NCI-H1105 treated with DMSO at 0.1 percent for 48 hours (cell line): ENCODE measurements around the gene MDH2.
"Not testable (repeated sequence)": the region's sequence is repeated elsewhere in the genome, so short reads cannot be mapped to it uniquely, and the experiment has no call there.

Source experiments
- DNase-seq: peaks from one replicate; lab custom pipeline; 2025; lab: John Stamatoyannopoulos, UW

The MDH2 gene

DNA sequence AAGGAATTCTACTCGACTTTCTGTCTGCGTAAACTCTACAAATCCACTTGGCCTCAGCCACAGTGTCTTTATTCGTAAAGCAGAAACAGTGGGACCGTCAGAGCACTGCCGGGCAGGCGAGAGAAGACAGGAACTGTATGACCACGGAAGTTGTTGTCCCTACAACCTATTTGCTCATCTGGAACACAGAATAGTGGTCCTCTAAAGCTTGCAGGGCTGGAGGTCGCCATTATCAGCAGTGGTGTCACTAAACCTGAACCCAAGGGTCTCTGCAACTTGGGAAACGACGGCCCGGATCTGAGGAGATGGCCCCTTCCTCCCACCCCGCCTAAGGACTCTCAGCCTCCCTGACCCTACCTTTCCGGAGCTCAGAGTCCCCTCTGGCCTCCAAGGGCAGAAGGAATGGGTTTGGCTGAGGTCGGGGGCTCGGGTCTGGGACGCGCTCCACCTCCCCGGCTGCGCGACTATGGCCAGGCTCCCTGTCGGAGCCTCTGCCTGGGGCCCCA, 548 bp upstream of the MDH2 start:
- DNase-seq: no peak

- peak; percentile 23 for DNase-seq
Measured at GRCh38 chr7:76048668-76048988, 722 bp downstream of the MDH2 start.

GRCh38 chr7:76049295-76049694, 1.4 kb downstream of the MDH2 start:
- no peak for DNase-seq

- DNase-seq: no peak
Measured at GRCh38 chr7:76050545-76050944, 2.6 kb downstream of the MDH2 start.

- no peak for DNase-seq
Measured at GRCh38 chr7:76051840-76052239, 3.9 kb downstream of the MDH2 start.

- DNase-seq: not testable (repeated sequence)
Measured at GRCh38 chr7:76052681-76053080, 4.8 kb downstream of the MDH2 start.

DNA sequence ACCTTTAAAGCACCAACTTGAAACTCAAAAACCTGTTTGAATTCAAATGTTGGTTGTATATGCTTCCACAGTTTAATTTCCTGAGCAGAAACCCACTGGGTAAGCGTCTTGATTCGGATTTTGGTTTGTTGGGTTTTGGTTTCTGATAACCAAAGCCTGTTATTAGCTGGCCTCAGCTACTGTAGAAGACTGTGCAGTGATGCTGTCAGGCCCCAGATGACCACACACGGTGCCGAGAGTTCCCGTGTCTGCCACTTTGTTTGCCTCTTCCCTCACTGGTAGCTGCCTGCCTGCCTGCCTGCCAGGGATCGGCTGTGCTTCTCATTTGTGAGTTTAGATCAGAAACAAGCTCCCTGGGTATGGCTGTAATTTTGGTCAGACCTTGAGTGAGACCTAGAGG, 5.6 kb downstream of the MDH2 start:
- no peak for DNase-seq

- DNase-seq: no peak
Measured at GRCh38 chr7:76054123-76055120, 6.5 kb downstream of the MDH2 start.

- DNase-seq: no peak
Measured at GRCh38 chr7:76056241-76056640, 8.3 kb downstream of the MDH2 start.

GRCh38 chr7:76057103-76057812, 9.4 kb downstream of the MDH2 start:
- no peak for DNase-seq

GRCh38 chr7:76057813-76058145, 9.9 kb downstream of the MDH2 start:
- no peak for DNase-seq

GRCh38 chr7:76058745-76059144, 10.8 kb downstream of the MDH2 start:
- DNase-seq: not testable (repeated sequence)

DNA sequence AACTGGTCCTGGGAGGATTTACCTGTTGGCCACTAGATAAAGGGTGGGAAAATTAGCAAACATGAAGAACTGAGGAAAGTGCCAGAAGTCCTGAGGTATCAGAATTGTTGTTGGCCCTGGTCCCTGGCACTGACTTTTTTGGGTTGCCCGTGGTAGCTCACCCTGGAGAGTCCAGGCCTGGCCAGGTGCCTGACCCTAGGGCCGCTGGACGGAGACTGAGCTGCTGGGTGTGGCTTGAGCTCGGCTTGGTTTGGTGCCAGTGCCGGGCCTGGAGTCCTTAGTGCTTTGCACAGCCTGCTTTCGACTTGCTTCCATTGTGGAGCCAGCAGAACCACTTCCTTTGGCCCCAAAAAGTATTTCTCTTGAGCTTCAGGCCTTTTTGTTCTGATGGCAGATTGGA, 12.9 kb downstream of the MDH2 start:
- no peak for DNase-seq

DNA sequence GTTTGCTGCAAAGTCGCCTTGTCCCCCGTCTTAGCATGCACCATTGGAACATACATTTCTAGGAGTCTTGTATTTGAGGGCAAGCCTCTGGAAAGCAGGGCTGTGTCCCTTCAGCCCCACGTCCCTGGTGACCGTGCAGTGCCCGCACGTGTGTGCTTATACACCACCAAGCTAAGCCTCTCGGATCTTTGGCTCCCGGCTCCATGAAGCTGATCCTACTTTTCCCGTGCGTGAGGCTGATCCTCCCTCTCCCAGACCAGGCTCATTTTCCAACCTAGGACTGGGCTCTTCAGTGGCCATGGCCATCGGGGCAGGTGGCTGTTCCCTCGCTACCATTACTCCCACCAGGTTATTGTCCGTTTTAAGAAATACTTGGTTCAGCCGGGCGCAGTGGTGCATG, 14.3 kb downstream of the MDH2 start:
- DNase-seq: no peak

DNA sequence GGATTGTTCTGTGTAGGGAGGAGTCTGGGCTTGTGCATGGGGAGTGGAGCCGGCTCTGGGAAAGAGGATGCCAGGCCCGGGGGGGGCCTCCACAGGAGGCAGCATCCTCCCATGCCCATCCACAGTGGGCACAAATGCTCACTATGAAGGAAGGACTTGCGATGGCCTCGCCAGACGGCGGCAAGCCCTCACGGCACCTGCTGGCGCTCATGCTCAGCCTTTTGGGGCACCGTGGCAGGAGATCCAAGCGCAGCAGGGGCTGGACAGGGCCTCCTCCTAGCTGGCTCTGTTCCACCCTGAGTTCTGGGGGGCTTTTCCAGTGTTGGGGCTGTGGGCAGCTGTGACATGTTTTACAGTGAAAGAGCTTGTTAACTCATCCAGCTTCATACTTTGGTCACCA, 15.2 kb downstream of the MDH2 start:
- no peak for DNase-seq

GRCh38 chr7:76063525-76063924, 15.6 kb downstream of the MDH2 start:
- DNase-seq: peak; percentile 37

DNA sequence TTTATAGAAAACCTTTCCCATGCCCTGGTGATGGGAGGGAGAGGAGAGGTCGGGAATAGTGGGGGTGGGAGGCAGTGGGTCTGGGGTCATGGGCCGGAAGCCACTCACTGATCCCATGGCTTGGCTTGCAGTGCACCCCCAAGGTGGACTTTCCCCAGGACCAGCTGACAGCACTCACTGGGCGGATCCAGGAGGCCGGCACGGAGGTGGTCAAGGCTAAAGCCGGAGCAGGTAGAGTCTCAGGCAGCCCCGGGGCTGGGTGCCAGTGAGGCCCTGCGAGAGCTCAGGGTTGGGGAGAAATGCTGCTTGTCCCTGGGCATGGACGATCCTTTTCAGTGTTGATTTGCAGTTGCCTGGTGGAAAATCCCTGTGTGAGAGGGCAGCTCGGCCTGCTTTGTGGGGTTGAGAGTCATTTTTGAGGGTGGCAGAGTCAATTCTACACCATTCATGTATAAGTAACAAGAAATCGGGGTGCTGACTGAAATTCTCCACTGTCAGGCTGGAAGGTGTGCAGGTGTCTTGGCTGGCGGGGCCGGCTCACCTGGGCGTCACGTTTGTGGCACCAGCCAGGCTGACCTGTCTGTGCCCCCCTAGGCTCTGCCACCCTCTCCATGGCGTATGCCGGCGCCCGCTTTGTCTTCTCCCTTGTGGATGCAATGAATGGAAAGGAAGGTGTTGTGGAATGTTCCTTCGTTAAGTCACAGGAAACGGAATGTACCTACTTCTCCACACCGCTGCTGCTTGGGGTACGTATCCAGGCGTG, 16.5 kb downstream of the MDH2 start:
- DNase-seq: no peak

DNA sequence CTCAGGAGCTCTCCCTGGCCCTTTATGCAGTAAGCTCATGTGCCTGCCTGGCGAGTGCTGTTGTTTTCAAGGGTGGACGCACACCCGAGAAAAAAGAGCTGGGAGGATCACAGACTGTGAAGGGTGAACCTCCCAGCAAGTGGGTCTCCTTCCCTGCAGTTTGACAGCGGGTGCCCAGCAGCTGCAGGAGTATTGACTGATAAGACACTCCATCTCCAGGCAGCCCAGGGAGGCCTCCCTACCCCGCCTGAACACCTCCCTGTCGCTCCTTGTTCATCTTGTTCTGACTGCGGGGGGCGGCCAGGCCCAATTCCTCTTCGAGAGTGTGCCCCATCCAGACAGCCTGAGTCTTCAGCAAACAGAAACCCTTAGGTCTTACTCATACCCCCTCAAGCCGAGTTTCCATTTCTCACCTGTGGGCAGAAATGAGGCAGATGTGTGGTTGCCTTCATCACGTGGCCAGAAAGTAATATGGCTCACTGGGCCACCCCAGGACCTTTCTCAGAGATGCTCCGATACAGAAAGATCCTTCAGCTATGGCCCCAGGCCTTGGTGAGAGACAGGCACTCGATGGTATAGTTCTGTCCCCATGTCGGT, 17.2 kb downstream of the MDH2 start:
- no peak for DNase-seq

- DNase-seq: no peak
Measured at GRCh38 chr7:76066716-76067503, 19.0 kb downstream of the MDH2 start.

DNA sequence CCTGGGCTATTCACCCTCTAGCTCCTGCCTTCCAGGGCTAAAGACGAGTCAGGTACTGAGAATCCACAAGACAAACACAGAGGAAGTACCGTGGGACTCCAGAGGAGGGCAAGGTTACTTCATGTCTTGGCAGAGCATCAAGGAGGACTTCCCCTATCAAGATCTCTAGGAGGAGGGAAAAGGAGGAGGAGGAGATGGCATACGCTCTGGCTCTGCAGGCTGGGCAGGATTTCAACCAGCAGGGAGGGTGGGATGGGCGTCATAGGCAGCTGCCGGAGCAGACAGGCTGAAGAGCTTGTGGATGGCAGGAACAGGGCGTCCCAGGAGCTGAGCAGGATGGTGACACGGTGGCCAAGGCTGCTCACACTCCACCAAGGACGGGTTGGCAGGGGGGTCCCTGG, 21.3 kb downstream of the MDH2 start:
- no peak for DNase-seq
